Ectodermal cell (in vitro differentiated cells): ENCODE data around the gene ZNF521.
"Not testable (repeated sequence)": the region's sequence is repeated elsewhere in the genome, so short reads cannot be mapped to it uniquely, and the experiment has no call there.

ENCODE experiments used
- H3K27ac ChIP-seq: 2 replicates; pipeline ENCODE4 v1.7.0; 2013; ENCODE audit warnings: mild to moderate bottlenecking, low read depth, low read length; ENCODE audit not compliant: insufficient read depth, poor library complexity, severe bottlenecking
- H3K27me3 ChIP-seq: 2 replicates; pipeline ENCODE4 v1.7.0; 2013; ENCODE audit warnings: mild to moderate bottlenecking, low read length; ENCODE audit not compliant: insufficient read depth, control insufficient read depth, poor library complexity, severe bottlenecking
- H3K36me3 ChIP-seq: one replicate; pipeline ENCODE4 v1.7.0; 2013; ENCODE audit warnings: low read length; ENCODE audit not compliant: control insufficient read depth, insufficient read depth
- H3K4me1 ChIP-seq: one replicate; pipeline ENCODE4 v1.7.0; 2013; ENCODE audit warnings: low read length; ENCODE audit not compliant: control insufficient read depth, insufficient read depth
- H3K4me3 ChIP-seq: 2 replicates; pipeline ENCODE4 v1.7.0; 2013; ENCODE audit warnings: low read depth, low read length, control low read depth; ENCODE audit not compliant: insufficient read depth
- H3K9me3 ChIP-seq: 2 replicates; pipeline ENCODE4 v1.7.0; 2013; ENCODE audit warnings: mild to moderate bottlenecking, low read length, moderate library complexity; ENCODE audit not compliant: control insufficient read depth
- WGBS, 2 experiments: methylation state at CpG; one replicate each; pipeline ENCODE4 v1.1.7; 2013; ENCODE audit warnings: missing lambda C conversion rate in 2 of 2; 5-methylcytosine and 5-hydroxymethylcytosine counted together

The ZNF521 gene

DNA sequence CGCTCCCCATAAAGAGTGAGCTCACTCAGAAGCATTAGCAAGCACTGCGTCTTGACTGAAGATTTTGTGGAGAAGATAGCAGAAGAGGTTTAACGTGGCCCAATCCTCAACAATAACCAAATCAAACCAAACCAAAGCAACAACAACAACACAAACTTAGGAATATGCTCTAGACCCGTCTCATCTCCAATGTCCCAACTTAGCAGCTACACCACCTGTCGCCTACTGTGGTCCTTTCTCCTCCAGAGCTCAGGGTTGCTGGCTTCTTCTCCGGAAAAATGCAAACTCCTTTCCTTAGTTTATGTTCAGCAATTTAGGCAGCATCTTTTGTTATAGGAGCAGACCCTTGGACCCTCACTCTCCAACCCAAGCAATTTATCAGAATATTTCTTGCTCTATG, 301.4 kb downstream of the ZNF521 start:
- WGBS, 2 experiments, result 91 to 94% methylated on average over 6 of the region's 6 CpGs
- no peak overlapping the region for H3K27ac ChIP-seq
- no peak overlapping the region for H3K4me3 ChIP-seq
- H3K27me3 ChIP-seq, result no peaks in the 10 kb centered on the region
- H3K4me1 ChIP-seq, result no peaks in the 10 kb centered on the region
- no peaks in the 10 kb centered on the region for H3K9me3 ChIP-seq
- no peaks in the 10 kb centered on the region for H3K36me3 ChIP-seq

DNA sequence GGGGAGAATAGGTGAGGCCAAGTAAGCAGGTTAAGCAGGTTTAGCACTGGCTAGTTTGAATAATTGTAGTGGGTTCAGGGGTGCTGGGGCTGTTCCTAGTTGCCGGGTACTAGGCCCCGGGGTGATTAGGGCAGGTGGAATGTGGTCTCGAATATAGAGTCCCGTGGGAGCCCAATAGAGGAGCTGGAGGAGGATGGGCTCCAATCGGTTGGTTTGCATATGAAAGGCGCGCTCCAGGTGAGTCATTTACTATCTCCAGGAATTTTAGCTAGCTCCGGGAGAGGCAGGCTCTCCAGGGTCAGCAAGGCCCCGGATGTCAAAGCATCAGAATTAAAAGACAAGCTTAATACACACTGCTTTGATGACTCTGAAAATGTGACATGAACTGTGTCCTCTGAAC, 304.0 kb downstream of the ZNF521 start:
- no peaks in the 10 kb centered on the region for H3K27me3 ChIP-seq
- H3K27ac ChIP-seq, result no peak overlapping the region
- no peaks in the 10 kb centered on the region for H3K36me3 ChIP-seq
- H3K9me3 ChIP-seq, result no peaks in the 10 kb centered on the region
- H3K4me3 ChIP-seq, result no peak overlapping the region
- peaks cover 6% of the 10 kb centered on the region for H3K4me1 ChIP-seq
- 31 to 32% methylated on average over 9 of the region's 9 CpGs for WGBS, 2 experiments

DNA sequence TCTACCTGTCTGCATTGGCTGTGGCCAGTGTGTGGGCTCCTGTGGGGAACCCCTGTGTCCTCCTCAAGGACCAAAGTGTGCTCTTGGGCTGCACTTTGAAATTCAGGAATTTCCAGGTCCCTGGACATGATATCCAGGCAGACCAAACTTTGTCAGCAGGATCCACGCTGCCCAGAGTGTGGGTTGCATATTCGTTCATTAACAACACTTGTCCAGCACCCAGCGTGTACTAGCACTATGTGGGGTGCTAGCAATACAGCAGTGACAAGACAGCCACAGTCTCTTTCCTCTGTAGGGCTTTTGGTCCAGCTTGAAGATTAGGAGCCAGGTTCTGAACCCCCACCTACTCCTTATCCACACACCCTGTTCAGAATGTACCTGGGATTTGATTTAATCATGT, 304.5 kb downstream of the ZNF521 start:
- WGBS, 2 experiments, result 93% methylated on average over 3 of the region's 3 CpGs

DNA sequence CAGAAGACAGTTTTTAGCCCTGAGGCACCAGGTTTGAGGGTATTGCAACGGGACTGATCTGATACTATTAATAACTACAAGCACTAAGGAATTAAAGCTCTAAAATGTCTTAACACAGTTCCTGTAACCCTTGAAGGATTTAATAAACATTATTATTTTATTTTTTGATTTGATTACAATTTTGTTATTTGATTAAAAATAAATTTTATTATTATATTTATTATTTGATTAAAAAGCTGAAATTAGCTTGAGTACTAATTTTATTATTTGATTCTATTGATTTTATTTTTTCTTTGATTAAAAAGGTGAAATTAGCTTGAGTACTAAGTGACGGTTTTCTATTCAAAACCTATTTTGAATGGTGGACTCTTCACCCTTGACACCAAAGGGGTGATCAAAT, 307.3 kb downstream of the ZNF521 start:
- H3K36me3 ChIP-seq, result no peaks in the 10 kb centered on the region
- WGBS, 2 experiments, result 75% methylated on average over 2 of the region's 2 CpGs
- H3K27me3 ChIP-seq, result no peaks in the 10 kb centered on the region
- no peak overlapping the region for H3K4me3 ChIP-seq
- no peak overlapping the region for H3K27ac ChIP-seq
- peaks cover 6% of the 10 kb centered on the region for H3K4me1 ChIP-seq
- H3K9me3 ChIP-seq, result no peaks in the 10 kb centered on the region

More for the DNA sequence above, 304.5 kb downstream of the ZNF521 start:
- Histone ChIP-seq H3K9me3 (no peaks in the 10 kb centered on the region), H3K27me3 (no peaks in the 10 kb centered on the region), H3K36me3 (no peaks in the 10 kb centered on the region), H3K4me1 (peaks cover 6% of the 10 kb centered on the region), H3K27ac (no peak overlapping the region), H3K4me3 (no peak overlapping the region)

DNA sequence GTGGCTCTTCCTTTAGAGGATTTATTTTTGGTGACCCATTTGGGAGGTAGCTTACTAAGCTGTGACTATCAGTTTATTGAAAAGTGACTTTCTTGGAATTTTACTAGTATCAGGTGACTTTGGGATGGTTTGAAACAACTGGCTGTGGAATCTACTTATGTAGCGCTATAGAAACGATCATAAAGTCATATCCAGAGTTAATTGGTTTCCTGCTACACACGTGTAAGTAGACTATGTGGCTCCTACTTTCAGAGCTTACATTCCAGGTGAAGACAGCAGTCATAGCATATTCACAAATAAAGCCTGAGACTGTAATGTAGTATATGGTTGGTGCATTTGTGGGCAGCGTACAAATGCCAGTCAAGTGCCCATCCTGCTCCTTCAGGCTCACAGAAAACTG, 308.9 kb downstream of the ZNF521 start:
- Histone ChIP-seq H3K27me3 (no peaks in the 10 kb centered on the region), H3K9me3 (no peaks in the 10 kb centered on the region), H3K4me1 (peaks cover 13% of the 10 kb centered on the region), H3K27ac (no peak overlapping the region), H3K36me3 (no peaks in the 10 kb centered on the region), H3K4me3 (no peak overlapping the region)
- 97% methylated on average over 4 of the region's 4 CpGs for whole genome bisulfite sequencing, 2 experiments

DNA sequence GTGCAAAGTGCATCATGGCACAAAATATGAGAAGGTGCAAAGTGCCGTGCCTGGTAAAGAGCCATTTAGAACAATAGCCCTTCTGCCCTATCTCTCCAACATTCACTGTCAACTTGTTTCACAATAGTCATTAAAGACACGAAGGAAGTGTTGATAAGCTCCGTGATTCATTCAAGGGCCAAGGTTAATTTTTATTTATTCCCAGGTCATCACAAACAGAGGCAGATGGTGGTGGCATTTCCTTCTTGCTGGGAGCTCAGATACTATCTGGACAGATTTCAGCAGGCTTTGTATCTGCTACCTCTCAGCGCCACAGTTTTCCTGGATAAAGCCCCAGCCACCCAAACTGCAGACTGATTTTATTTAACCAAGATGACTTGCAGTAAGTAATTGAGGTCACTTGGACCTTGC, 309.3 kb downstream of the ZNF521 start:
- no peaks in the 10 kb centered on the region for H3K27me3 ChIP-seq

DNA sequence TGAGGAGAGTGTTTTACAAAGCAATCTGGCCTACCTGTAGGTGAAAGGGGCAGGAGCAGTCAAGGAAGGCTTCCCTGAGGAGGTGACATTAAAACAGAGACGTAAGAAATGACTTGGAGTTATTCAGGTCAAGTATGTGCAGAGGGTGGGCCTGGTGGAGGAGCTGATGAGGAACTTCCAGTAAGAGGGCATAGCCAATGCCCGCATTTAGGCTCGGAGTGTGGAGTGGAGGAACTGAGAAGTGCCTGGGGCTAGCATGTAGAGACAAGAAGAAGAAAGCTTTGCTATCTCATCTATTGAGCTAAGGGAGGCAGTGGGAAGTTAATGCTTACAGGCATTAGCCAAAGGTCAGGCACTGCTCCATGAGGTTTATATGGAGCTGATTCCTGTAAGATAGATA, 312.2 kb downstream of the ZNF521 start:
- H3K4me3 ChIP-seq, result no peak overlapping the region
- peaks cover 19% of the 10 kb centered on the region for H3K4me1 ChIP-seq
- no peaks in the 10 kb centered on the region for H3K9me3 ChIP-seq
- no peaks in the 10 kb centered on the region for H3K36me3 ChIP-seq
- no peaks in the 10 kb centered on the region for H3K27me3 ChIP-seq
- H3K27ac ChIP-seq, result no peak overlapping the region
- 94 to 96% methylated on average over 3 of the region's 3 CpGs for WGBS, 2 experiments

More for the DNA sequence above, 309.3 kb downstream of the ZNF521 start:
- H3K9me3 ChIP-seq, result no peaks in the 10 kb centered on the region
- peaks cover 17% of the 10 kb centered on the region for H3K4me1 ChIP-seq
- no peaks in the 10 kb centered on the region for H3K36me3 ChIP-seq
- 83 to 84% methylated on average over 4 of the region's 4 CpGs for WGBS, 2 experiments
- H3K27ac ChIP-seq, result no peak overlapping the region
- H3K4me3 ChIP-seq, result no peak overlapping the region

DNA sequence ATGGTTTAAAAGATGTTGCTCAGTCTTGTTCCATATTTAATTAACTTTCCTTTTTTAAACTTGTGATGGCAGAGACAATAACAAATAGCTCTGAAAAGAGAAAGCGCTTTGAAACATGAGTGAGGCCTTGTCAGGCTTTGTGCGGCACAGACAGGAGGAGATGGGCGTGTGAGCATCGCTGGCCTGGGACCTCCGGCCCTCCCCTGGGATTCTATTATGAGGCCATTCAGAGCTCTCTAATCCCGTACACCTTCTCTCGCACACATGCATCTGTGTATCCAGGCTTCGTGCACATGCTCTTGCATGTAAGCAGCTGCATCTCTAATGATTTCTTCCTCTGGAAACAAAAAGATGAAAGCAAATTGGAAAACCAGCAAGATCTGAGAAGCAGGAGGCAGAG, 313.7 kb downstream of the ZNF521 start:
- no peak overlapping the region for H3K27ac ChIP-seq
- peaks cover 13% of the 10 kb centered on the region for H3K4me1 ChIP-seq
- 68 to 76% methylated on average over 8 of the region's 8 CpGs for WGBS, 2 experiments
- H3K36me3 ChIP-seq, result no peaks in the 10 kb centered on the region
- no peak overlapping the region for H3K4me3 ChIP-seq
- no peaks in the 10 kb centered on the region for H3K27me3 ChIP-seq
- H3K9me3 ChIP-seq, result no peaks in the 10 kb centered on the region

DNA sequence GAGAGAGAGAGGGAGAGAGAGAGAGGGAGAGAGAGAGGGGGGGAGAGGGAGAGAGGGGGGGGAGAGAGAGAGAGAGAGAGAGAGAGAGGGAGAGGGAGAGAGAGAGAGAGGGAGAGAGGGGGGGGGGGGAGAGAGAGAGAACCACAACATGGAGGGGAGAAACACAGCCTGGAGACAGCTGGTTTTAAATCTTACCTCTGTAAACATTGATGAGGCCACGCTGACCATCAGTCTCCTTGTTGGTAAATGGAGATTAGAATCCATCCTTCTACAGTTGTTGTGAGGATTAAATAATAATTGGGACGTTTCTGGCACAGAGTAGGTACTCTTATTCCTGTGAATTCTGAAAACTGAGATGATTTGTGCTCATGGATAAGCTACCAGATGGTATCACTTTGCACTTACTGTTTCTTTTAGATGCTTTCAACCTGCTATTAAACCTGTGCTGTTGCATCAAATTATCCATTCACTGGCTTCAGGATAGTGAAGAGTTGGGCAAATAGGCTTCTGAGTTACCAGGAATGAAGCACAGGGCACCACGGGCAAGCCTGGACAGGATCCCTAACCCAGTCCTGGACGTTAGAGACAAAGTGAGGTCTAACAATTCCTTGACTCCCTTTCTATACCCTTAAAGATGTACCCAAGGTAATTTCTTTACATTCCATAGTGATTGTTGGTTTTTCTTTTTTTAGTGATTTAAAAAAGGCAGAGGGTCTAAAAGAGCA, 318.1 kb downstream of the ZNF521 start:
- 85 to 91% methylated on average over 4 of the region's 4 CpGs for WGBS, 2 experiments
- Histone ChIP-seq H3K9me3 (no peaks in the 10 kb centered on the region), H3K27me3 (no peaks in the 10 kb centered on the region), H3K4me1 (peaks cover 13% of the 10 kb centered on the region), H3K27ac (no peak overlapping the region), H3K4me3 (no peak overlapping the region), H3K36me3 (no peaks in the 10 kb centered on the region)

DNA sequence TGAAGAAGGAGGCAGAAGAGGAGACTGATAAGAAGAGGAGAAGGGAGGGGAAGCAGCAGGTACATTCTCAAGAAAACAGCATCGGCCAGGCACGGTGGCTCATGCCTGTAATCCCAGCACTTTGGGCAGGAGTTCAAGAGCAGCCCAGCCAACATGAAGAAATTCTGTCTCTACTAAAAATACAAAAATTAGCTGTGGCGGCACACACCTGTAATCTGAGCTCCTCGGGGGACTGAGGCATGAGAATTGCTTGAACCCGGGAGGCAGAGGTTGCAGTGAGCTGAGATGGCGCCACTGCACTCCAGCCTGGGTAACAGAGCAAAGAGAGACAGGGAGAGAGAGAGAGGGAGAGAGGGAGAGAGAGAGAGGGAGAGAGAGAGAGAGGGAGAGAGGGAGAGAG, 318.8 kb downstream of the ZNF521 start:
- not testable (repeated sequence) for H3K27ac ChIP-seq, H3K9me3 ChIP-seq, H3K27me3 ChIP-seq, H3K36me3 ChIP-seq, H3K4me3 ChIP-seq, H3K4me1 ChIP-seq
- WGBS, 2 experiments, result 69 to 72% methylated on average over 6 of the region's 6 CpGs

DNA sequence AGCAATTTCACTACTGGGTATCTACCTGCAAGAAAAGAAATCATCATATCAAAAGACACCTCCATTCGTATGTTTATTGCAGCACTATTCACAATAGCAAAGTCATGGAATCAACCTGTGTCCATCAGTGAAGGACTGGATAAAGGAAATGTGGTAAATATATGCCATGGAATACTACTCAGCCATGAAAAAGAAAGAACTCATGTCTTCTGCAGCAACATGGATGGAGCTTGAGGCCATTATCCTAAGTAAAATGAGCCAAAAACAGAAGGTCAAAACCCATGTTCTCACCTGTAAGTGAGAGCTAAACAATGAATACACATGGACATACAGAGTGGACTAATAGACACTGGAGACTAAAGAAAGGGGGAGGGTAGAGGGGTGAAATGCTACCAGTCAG, 322.2 kb downstream of the ZNF521 start:
- H3K9me3 ChIP-seq, result no peaks in the 10 kb centered on the region
- H3K36me3 ChIP-seq, result no peaks in the 10 kb centered on the region
- no peak overlapping the region for H3K27ac ChIP-seq
- 86 to 94% methylated on average over 1 of the region's 1 CpG for WGBS, 2 experiments
- no peaks in the 10 kb centered on the region for H3K4me1 ChIP-seq
- H3K27me3 ChIP-seq, result no peaks in the 10 kb centered on the region
- no peak overlapping the region for H3K4me3 ChIP-seq
